ENCODE measurements around the gene PACSIN1. TPM values are rescaled to one million over a fixed set of nuclear protein-coding genes. Genes with fewer than 3 reads are reported as not detected.

Gene PACSIN1
- 10 to 100 TPM in 2 of 10 donors, 1 to 10 TPM in 8; 4.0 to 11.2 (median 6.3) TPM for total RNA-seq
- polyA plus RNA-seq: 1 to 10 TPM in 1 of 2 donors, under 1 TPM in 1; 0.77 to 5.8 TPM
- long read RNA-seq, donor 1, partial matches to known transcripts: 21 of 21 reads
- long read RNA-seq, donor 1, other reads (novel, unspliced or antisense): 0 of 21 reads
- long read RNA-seq, donor 2, full-length matches to known transcripts: 3 of 25 reads
- long read RNA-seq, donor 2, partial matches to known transcripts: 0 of 25 reads
- long read RNA-seq, donor 2, other reads (novel, unspliced or antisense): 22 of 25 reads
- long read RNA-seq, donor 3, partial matches to known transcripts: 0 of 3 reads
- long read RNA-seq, donor 3, other reads (novel, unspliced or antisense): 3 of 3 reads

- no peaks in the 10 kb centered on the region for H3K9me3 ChIP-seq
- DNase-seq (peak in 1 of 2 donors; percentile 20), ATAC-seq (peak; percentile 31 to 78 (median 46))
- H3K4me1 ChIP-seq: peaks cover 0 to 14% (median 6%) of the 10 kb centered on the region in 9 donors
- intact Hi-C loops (cut with DNase I): loop anchor here in 3 of 10 donors (10.0 kb wide), 2 partner anchors 139 to 239 kb away; no protein-coding TSS in a partner anchor
- no peak for TF ChIP-seq CTCF (IDR thresholded peaks at IDR 0.05)
- no peak within 1 kb of the TSS for H3K27ac ChIP-seq
- peaks cover 0 to 36% (median 26%) of the 10 kb centered on the region in 7 donors for H3K27me3 ChIP-seq
- no peaks in the 10 kb centered on the region for H3K36me3 ChIP-seq
- H3K4me3 ChIP-seq: peak within 1 kb of the TSS; percentile 18 to 56 (median 48)
- 2% methylated on average over 50 to 67 of the region's 67 CpGs for WGBS, 2 donors
Measured at GRCh38 chr6:34465531-34466241, at the start of gene PACSIN1. TSS of gene PACSIN1 (plus strand) at chr6:34466076. CDS start at chr6:34526306, 60,230 bp downstream.

GRCh38 chr6:34416877-34417371 lies 49.0 kb upstream of the PACSIN1 start:
- Histone ChIP-seq H3K27me3 (no peaks in the 10 kb centered on the region), H3K27ac (no peak overlapping the region), H3K4me1 (peaks cover 0 to 18% (median 9%) of the 10 kb centered on the region in 9 donors), H3K9me3 (no peaks in the 10 kb centered on the region), H3K4me3 (no peak overlapping the region), H3K36me3 (peaks cover 0 to 63% (median 51%) of the 10 kb centered on the region in 9 donors)
- intact Hi-C loops (cut with DNase I): loop anchor here in 3 of 10 donors (2.0 to 10.0 kb wide), 4 partner anchors 170 to 252 kb away; partner anchors contain the start of gene SMIM29 (in 1 of the 3)
- no peak for TF ChIP-seq CTCF (IDR thresholded peaks at IDR 0.05)
- DNase-seq: no peak
- WGBS, 2 donors: 67 to 70% methylated on average over 7 of the region's 7 CpGs
- no peak for ATAC-seq

DNA sequence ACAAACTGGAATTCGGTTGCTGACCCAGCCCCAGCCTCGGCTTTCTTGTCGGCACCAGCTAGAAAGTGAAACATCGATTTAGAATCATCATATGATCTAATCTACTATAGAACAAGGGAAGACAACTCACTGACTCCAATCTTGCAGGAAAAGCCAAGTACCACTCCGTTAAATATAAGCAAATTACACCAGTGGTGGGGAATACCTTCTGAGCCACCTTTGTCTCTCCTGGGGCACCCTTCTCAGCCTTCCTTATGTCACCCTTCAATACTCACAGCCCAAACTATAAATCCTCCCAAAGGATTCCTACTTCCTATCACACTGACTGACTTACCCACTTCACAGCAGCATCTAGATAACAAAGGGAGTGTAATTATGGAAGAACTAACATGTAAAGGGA lies 47.5 kb upstream of the PACSIN1 start:
- Histone ChIP-seq H3K27me3 (no peaks in the 10 kb centered on the region), H3K27ac (no peak overlapping the region), H3K4me1 (peaks cover 0 to 18% (median 9%) of the 10 kb centered on the region in 9 donors), H3K9me3 (no peaks in the 10 kb centered on the region), H3K4me3 (no peak overlapping the region), H3K36me3 (peaks cover 5 to 77% (median 66%) of the 10 kb centered on the region in 9 donors)
- ATAC-seq: no peak
- 85% methylated on average over 5 of the region's 5 CpGs for WGBS, 2 donors
- no peak for DNase-seq
- no peak for TF ChIP-seq CTCF (IDR thresholded peaks at IDR 0.05)
- intact Hi-C loops (cut with DNase I): loop anchor here in 2 of 10 donors (5.0 to 10.0 kb wide), 3 partner anchors 171 to 254 kb away; partner anchors contain the start of gene SMIM29 (in 1 of the 2)

- Histone ChIP-seq H3K9me3 (no peaks in the 10 kb centered on the region), H3K27me3 (no peaks in the 10 kb centered on the region), H3K4me1 (peaks cover 0 to 25% (median 16%) of the 10 kb centered on the region in 9 donors), H3K36me3 (peaks cover 4 to 68% (median 61%) of the 10 kb centered on the region in 9 donors), H3K27ac (no peak overlapping the region), H3K4me3 (no peak overlapping the region)
- no peak for TF ChIP-seq CTCF (IDR thresholded peaks at IDR 0.05)
- WGBS, 2 donors: 94 to 96% methylated on average over 5 of the region's 5 CpGs
- no peak for DNase-seq
- no peak for ATAC-seq
- intact Hi-C loops (cut with DNase I): no loop called here
Measured at GRCh38 chr6:34423254-34423653, 42.6 kb upstream of the PACSIN1 start.
